ENCODE measurements around the gene TFB2M.

The TFB2M gene

DNA sequence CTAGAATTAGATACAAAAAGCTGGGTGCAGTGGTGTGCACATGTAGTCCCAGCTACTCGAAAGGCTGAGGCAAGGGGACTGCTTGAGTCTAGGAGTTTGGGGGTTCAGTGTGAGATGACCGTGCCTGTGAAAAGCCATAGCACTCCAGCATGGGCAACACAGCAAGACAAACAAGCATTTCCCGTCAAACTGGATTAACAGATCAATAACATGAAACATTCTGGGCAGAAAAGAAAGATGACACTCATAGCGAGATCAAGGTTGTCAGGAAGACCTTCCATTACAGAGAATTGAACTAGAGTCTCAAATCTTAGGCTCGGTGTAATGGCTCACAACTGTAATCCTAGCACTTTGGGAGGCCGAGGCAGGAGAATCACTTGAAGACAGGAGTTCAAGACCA, 14.0 kb downstream of the TFB2M start:
- no peak for DNase-seq (ENCODE audit: low read depth)

DNA sequence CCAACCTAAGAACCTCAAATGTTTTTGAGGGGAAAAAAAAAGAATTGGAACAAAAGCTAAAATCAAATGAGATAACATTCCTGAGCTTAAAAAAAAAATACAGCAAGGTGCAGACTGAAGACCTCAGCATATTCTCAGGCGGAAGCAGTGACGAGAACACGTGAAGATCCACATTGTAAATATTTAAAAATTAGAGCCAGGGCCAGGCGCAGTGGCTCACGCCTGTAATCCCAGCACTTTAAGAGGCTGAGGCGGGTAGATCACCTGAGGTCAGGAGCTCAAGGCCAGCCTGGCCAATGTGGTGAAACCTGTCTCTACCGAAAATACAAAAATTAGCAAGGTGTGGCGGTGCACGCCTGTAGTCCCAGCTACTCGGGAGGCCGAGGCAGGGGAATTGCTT, 15.7 kb downstream of the TFB2M start:
- DNase-seq (ENCODE audit: low read depth) = no peak

- DNase-seq (ENCODE audit: low read depth) = no peak
Observed at GRCh38 chr1:246549665-246550064, 16.4 kb downstream of the TFB2M start.

GRCh38 chr1:246544001-246544400, 22.1 kb downstream of the TFB2M start:
- no peak for DNase-seq (ENCODE audit: low read depth)

GRCh38 chr1:246540738-246541491, 25.1 kb downstream of the TFB2M start:
- DNase-seq (ENCODE audit: low read depth) = no peak

- no peak for DNase-seq (ENCODE audit: low read depth)
Observed at GRCh38 chr1:246537887-246538286, 28.2 kb downstream of the TFB2M start.

DNA sequence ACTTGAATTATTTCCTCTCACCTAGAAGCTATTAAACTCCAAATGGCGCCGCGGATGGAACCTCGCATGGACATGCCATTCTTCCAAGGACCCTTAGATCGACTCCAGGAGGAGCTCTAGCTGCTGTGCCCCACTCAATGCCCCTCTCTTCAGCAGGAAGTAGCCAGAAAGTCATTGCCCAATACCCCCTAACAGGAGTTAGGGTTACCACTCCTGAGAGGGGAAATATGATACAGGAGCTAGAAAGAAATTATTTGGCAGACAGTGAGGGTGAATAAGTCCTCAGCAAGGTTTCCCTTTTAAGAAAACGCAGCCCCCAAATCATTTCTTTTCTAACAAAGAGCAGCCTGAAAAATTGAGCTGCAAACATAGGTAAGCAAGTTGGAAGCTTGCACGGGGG, 28.6 kb downstream of the TFB2M start:
- no peak for DNase-seq (ENCODE audit: low read depth)

- no peak for DNase-seq (ENCODE audit: low read depth)
Observed at GRCh38 chr1:246534114-246534513, 31.9 kb downstream of the TFB2M start.

GRCh38 chr1:246533371-246533905, 32.6 kb downstream of the TFB2M start:
- DNase-seq (ENCODE audit: low read depth) = no peak

DNA sequence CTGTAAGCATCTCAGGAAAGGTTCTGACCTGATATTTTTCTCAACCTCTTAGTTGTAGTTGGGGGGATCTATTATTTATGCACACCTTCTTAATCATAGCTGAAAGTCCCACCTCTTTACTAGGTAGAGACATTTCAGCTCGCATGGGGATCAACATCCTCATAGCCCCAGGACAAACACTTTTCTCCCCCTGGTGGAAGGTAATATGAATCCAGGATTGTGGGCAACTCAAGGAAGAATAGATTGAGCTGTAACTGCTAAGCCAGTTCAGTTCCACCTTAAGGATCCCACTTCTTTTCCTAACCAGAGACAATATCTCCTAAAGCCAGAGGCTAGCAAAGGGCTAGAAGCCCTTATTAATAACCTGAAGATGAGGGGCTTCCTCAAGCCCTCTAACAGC, 33.5 kb downstream of the TFB2M start:
- no peak for DNase-seq (ENCODE audit: low read depth)

GRCh38 chr1:246530482-246530881, 35.6 kb downstream of the TFB2M start:
- DNase-seq (ENCODE audit: low read depth) = no peak

GRCh38 chr1:246528933-246529731, 36.9 kb downstream of the TFB2M start:
- DNase-seq (ENCODE audit: low read depth) = no peak

DNA sequence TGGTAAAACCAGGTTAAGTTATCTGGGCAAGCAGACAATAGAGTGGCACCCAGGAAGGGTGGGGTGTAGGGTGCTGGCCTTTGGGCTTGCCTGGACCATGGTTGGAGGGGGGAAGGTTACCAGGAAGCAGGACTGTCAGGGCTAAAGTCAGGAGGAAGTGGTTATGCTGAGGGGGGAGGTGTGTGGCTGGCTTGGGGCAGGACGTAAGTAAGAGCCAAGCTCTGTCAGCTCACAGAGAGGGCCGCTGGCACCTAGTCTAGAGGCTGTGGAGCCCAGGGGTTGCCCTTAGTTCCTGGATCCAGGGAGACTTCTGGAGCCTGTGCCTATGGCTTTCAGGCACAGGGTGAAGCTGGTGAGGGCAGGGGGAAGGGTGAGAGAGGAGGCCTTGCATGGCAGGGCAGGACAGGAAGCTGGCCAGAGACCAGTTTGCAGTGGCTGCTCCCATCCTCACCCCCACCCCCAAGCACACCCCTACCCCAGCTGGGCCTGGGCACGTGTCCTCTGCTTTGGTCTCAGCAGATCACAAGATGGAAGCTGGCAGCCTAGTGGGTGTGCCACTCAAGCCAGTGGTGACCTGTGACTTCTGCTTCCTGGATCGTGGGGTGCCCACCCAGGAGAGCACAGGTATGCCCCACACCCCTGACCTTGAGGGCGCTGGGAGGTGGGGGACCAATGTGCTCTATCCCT, 38.5 kb downstream of the TFB2M start:
- DNase-seq (ENCODE audit: low read depth) = no peak

GRCh38 chr1:246526915-246527314, 39.1 kb downstream of the TFB2M start:
- no peak for DNase-seq (ENCODE audit: low read depth)

- DNase-seq (ENCODE audit: low read depth) = no peak
Observed at GRCh38 chr1:246526380-246526779, 39.7 kb downstream of the TFB2M start.

GRCh38 chr1:246519514-246519913, 46.5 kb downstream of the TFB2M start:
- no peak for DNase-seq (ENCODE audit: low read depth)

- DNase-seq (ENCODE audit: low read depth) = no peak
Observed at GRCh38 chr1:246518456-246519205, 47.4 kb downstream of the TFB2M start.

GRCh38 chr1:246517391-246517790, 48.7 kb downstream of the TFB2M start:
- no peak for DNase-seq (ENCODE audit: low read depth)

- no peak for DNase-seq (ENCODE audit: low read depth)
Observed at GRCh38 chr1:246516126-246516525, 49.9 kb downstream of the TFB2M start.

- DNase-seq (ENCODE audit: low read depth) = no peak
Observed at GRCh38 chr1:246515390-246516005, 50.6 kb downstream of the TFB2M start.

- DNase-seq (ENCODE audit: low read depth) = no peak
Observed at GRCh38 chr1:246513619-246514343, 52.3 kb downstream of the TFB2M start.

All from stimulated activated CD8-positive, alpha-beta memory T cell treated with anti-CD3 and anti-CD28 coated beads, Interleukin-12 subunit alpha, Interleukin-12 subunit beta, amount 100 ng/mL, for 1 hour (primary cell).